ENCODE data around the gene IGF2.

Gene IGF2

GRCh38 chr11:2164081-2164480 lies 24.9 kb upstream of the IGF2 start:
- TF ChIP-seq GATA2 (IDR thresholded peaks at IDR 0.05; ENCODE audit: low read depth, low read length), result no peak
- TF ChIP-seq GATA3 (IDR thresholded peaks at IDR 0.05; ENCODE audit: low read depth, low read length), result no peak

- TF ChIP-seq GATA2 (IDR thresholded peaks at IDR 0.05; ENCODE audit: low read depth, low read length), result no peak
- no peak for TF ChIP-seq GATA3 (IDR thresholded peaks at IDR 0.05; ENCODE audit: low read depth, low read length)
Observed at GRCh38 chr11:2163428-2163978, 24.3 kb upstream of the IGF2 start.

GRCh38 chr11:2160736-2161259 lies 21.6 kb upstream of the IGF2 start, which contains the start of gene INS:
Gene INS, minus strand, starts transcription at chr11:2161209. Its CDS starts 238 bp downstream, at chr11:2160971.
- TF ChIP-seq GATA3 (IDR thresholded peaks at IDR 0.05; ENCODE audit: low read depth, low read length), result no peak

- no peak for TF ChIP-seq GATA2 (IDR thresholded peaks at IDR 0.05; ENCODE audit: low read depth, low read length)
- no peak for TF ChIP-seq GATA3 (IDR thresholded peaks at IDR 0.05; ENCODE audit: low read depth, low read length)
Observed at GRCh38 chr11:2159536-2160413, 20.6 kb upstream of the IGF2 start.

GRCh38 chr11:2158966-2159365 lies 19.8 kb upstream of the IGF2 start:
- no peak for TF ChIP-seq GATA2 (IDR thresholded peaks at IDR 0.05; ENCODE audit: low read depth, low read length)
- TF ChIP-seq GATA3 (IDR thresholded peaks at IDR 0.05; ENCODE audit: low read depth, low read length), result no peak

GRCh38 chr11:2158296-2158737 lies 19.1 kb upstream of the IGF2 start:
- TF ChIP-seq GATA2 (IDR thresholded peaks at IDR 0.05; ENCODE audit: low read depth, low read length) (no peak), GATA3 (IDR thresholded peaks at IDR 0.05; ENCODE audit: low read depth, low read length) (no peak)

- TF ChIP-seq GATA2 (IDR thresholded peaks at IDR 0.05; ENCODE audit: low read depth, low read length) (no peak), GATA3 (IDR thresholded peaks at IDR 0.05; ENCODE audit: low read depth, low read length) (no peak)
Observed at GRCh38 chr11:2157294-2158040, 18.3 kb upstream of the IGF2 start.

- TF ChIP-seq GATA2 (IDR thresholded peaks at IDR 0.05; ENCODE audit: low read depth, low read length), result no peak
- TF ChIP-seq GATA3 (IDR thresholded peaks at IDR 0.05; ENCODE audit: low read depth, low read length), result no peak
Observed at GRCh38 chr11:2156416-2157182, 17.4 kb upstream of the IGF2 start.

- TF ChIP-seq GATA2 (IDR thresholded peaks at IDR 0.05; ENCODE audit: low read depth, low read length) (no peak), GATA3 (IDR thresholded peaks at IDR 0.05; ENCODE audit: low read depth, low read length) (no peak)
Observed at GRCh38 chr11:2155511-2155910, 16.3 kb upstream of the IGF2 start.

GRCh38 chr11:2154889-2155288 lies 15.7 kb upstream of the IGF2 start:
- TF ChIP-seq GATA3 (IDR thresholded peaks at IDR 0.05; ENCODE audit: low read depth, low read length) (no peak), GATA2 (IDR thresholded peaks at IDR 0.05; ENCODE audit: low read depth, low read length) (no peak)

GRCh38 chr11:2154195-2154585 lies 15.0 kb upstream of the IGF2 start:
- TF ChIP-seq GATA3 (IDR thresholded peaks at IDR 0.05; ENCODE audit: low read depth, low read length) (no peak), GATA2 (IDR thresholded peaks at IDR 0.05; ENCODE audit: low read depth, low read length) (no peak)

- TF ChIP-seq GATA3 (IDR thresholded peaks at IDR 0.05; ENCODE audit: low read depth, low read length), result no peak
- TF ChIP-seq GATA2 (IDR thresholded peaks at IDR 0.05; ENCODE audit: low read depth, low read length), result no peak
Observed at GRCh38 chr11:2153581-2154194, 14.5 kb upstream of the IGF2 start.
